HG02763 (cell line): Measurements from ENCODE around the gene SUV39H1.
A peak's percentile ranks its signal among the peaks of the same experiment; 100 is the strongest.

ENCODE experiments used
- ATAC-seq: cut with Tn5 transposase; IDR thresholded peaks from one replicate; pipeline ENCODE4 v1.9.1; 2021; ENCODE audit warnings: mild to moderate bottlenecking, moderate library complexity; ENCODE audit not compliant: unreplicated experiment

SUV39H1 gene

DNA sequence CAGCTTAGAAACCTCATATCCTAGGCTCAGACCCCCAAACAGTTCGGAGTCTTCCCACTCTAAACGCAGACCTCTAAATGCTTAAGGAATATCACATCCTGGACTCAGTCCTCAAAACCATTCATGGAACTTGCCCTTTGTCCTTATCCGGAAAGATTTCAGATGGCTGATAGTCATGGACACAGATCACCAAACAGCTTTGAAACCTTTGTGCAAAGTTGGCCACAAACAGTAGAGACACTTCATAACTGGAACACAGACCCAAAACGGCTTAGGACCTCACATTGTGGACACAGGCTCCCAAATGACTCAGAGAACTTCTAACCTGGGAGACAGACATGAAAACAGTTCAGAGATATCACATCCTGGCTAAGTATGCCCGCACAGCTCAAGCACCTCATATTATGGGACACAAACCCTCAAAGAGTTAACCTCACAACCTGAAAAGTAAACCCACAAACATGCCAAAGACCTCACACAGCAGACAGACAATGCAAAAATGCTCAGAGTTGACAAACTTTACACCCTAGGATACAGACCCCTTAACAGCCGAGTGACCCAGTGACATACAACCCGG lies 15.5 kb downstream of the SUV39H1 start:
- ATAC-seq = no peak

GRCh38 chrX:48713847-48714246 lies 17.3 kb downstream of the SUV39H1 start:
- no peak for ATAC-seq

DNA sequence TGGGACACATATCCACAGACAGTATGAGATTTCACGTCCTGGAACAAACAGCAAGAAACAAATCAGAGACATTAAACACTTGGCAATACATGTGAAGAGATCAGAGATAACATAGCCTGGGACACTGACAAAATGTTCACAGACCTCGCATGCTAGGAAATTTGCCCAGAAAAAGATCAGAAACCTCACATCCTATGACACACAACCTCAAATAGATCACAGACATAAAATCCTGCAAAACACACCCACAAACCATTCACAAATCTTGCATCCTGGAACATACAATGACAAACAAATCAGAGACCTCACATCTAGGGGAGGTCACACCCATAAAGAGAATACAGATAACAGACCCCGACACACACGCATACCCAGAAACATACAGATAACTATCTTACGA lies 18.0 kb downstream of the SUV39H1 start:
- no peak for ATAC-seq

DNA sequence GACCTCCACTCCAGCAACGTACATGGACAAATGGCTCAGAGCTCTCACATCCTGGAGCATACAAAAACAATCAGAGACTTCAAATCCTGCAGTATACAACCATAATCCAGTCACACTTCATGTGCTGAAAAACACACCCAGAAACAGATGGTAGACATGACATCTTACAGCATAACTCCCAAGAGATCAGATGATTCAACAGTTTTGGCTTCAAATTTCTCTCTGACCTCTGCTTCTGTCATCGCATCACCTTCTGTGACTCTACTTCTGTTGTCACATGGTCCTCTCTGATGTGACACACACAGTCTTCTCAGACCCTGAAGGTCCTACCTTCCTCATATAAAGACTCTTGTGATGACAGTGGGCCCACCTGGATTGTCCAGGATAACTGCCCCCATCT lies 18.5 kb downstream of the SUV39H1 start:
- no peak for ATAC-seq

DNA sequence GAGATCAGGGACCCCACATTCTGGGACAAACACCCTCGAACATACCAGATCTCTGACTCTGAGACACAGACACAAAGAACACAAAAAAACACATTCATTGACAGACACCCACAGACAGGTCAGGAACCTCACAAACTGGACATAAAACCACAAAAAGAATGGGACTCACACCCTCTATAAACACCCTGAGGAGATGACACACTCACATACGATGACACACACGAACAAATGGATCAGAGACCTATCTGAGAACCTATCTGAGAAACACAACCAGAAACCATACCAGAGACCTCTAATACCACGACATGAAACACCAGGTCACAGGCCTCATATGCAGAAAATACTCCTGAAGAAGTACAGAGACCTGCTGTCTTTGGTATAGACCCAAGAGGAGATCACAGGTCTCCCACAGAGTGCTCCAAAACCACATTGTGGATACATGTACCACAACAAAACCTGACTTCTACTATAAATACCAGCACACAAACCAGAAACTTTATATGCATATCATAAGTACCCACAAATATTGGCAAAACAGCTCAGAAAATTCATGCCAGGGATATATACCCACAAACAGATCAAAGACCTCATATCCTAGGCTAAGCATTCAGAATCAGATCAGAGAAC lies 19.5 kb downstream of the SUV39H1 start:
- no peak for ATAC-seq

DNA sequence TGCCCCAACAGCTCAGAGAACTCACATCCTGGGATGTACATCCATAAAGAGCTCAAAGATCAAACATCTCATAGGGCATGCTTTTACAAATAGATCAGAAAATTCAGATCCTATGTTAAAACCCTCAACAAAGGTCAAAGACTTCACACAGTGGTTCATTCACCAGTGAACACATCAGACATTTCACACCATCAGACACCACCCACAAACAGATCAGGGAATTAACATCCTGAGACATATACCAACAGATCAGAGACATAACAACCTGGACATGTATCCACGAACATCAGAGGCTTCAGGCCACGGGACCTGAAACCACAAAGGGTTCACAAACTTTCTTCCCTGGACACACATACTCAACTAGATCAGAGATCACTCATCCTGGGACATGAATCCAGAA lies 23.4 kb downstream of the SUV39H1 start:
- ATAC-seq = no peak

DNA sequence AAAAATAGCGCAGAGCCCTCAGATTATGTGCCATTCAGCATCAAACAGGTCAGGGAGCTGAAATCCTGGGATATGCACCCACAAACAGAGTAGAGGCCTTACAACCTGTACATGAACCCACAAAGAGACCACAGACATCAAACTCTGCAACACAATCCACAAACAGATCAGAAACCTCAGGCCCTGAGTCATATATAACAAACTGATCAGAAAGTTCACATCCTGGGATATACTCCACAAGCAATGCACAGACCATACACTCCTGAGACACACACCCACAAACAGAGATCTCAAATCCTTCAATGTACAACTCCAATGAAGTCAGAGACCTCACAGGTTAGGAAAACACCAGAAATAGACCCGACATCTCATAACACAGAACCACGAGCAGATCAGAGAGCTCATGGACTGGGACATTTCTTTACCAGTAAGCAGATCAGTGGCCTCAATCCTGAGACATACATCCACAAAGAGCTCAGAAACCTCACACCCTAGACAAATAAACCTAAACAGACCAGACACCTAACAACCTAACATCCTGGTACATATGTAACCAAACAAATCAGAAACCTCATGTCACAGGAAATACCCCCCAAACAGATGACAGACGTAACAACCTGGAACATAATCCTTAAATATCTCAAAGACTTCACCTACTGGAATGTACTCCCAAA lies 24.2 kb downstream of the SUV39H1 start:
- no peak for ATAC-seq

DNA sequence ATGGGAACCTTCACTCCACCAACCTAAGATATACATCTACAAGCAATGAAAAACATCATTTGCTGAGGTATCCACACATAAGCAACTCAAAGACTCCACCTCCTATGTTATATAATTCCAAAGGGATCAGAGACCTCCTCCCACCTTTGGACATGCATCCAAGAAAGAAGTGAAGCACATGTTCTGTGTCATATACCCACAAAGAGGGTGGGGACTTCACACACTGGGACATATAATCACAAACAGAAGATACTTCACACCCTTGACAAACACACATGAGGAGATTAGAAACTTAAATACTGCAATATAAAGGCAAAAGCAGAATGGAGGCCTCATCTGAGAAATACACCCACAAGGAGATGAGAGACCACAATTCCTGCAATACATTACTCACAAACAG lies 25.4 kb downstream of the SUV39H1 start:
- ATAC-seq = no peak

- no peak for ATAC-seq
Observed at GRCh38 chrX:48726596-48726995, 30.1 kb downstream of the SUV39H1 start.

DNA sequence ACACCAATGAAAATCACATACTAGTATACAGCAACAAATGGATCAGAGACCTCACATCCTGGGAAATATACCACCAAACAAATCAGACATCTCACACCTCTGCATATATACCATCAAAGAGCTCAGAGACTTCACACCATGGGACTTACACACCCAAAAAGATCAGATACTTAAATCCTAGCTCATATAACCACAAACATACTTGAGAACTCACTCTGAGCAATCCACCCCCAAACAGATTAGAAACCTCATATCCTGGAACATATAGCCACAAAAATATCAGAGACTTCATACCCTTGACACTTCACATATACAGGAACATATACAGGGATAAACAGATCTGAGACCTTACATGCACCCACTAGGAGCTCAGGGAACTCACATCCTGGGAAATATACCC lies 32.1 kb downstream of the SUV39H1 start:
- ATAC-seq = no peak

GRCh38 chrX:48736303-48736702 lies 39.8 kb downstream of the SUV39H1 start:
- no peak for ATAC-seq

- ATAC-seq = no peak
Observed at GRCh38 chrX:48736878-48737212, 40.3 kb downstream of the SUV39H1 start.

- peak; percentile 97 for ATAC-seq
Observed at GRCh38 chrX:48737213-48737938, 40.8 kb downstream of the SUV39H1 start.

GRCh38 chrX:48737940-48738339 lies 41.4 kb downstream of the SUV39H1 start:
- ATAC-seq = no peak

DNA sequence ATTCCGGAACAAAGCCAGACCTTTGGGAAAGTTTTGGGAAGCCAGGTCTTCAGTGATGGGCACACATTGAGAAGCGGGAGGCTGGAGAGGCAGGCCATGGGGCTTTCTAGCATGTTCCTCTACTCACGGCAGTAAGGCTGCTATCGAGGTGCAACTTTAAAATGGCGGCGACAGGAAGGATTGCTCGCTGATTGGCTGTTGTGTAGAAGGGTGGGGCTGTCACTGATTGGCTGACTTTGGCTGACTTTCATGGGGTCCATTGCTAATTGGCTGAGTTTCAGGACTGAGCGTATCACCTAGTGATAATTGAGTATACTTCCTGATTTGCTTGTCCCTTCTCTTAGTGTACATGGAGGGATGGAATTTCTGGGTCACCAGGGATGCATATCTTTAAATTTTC lies 45.3 kb downstream of the SUV39H1 start:
- ATAC-seq = no peak

DNA sequence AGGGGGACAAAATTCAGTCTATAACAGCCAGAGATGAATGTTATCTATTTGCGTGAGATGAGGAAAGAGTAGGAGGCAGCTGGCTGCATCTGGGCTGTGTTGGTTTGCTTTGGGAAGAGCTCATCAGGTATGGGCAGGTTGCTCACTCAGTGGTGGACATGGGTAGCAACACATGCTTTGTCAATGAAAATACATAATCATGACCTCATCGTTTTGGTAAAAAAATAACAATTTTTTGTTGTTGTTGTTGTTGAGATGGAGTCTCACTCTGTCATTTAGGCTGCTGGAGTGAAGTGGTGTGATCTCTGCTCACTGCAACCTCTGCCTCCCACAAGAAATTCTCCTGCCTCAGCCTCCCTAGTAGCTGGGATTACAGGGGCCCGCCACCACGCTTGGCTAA lies 48.7 kb downstream of the SUV39H1 start:
- no peak for ATAC-seq

GRCh38 chrX:48747415-48748016 lies 51.0 kb downstream of the SUV39H1 start:
- ATAC-seq = no peak

DNA sequence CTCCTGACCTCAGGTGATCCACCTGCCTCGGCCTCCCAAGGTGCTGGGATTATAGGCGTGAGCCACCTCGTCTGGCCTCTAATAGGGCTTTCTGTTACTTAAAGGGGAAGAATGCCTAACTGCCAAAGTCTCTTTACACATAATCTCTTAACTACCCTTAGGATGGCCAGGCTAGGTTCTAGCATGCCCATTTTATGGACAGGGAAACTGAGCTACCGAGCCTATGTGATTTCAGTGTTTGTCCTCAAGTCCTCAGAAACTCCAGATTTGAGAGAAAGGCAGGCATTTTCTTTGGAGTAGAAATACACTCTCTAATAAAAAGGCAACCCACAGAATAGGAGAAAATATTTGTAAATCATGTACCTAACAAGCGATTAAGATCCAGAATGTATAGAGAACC lies 52.6 kb downstream of the SUV39H1 start:
- ATAC-seq = no peak

- ATAC-seq = no peak
Observed at GRCh38 chrX:48751343-48751742, 54.8 kb downstream of the SUV39H1 start.

GRCh38 chrX:48752498-48752897 lies 56.0 kb downstream of the SUV39H1 start:
- ATAC-seq = no peak

- no peak for ATAC-seq
Observed at GRCh38 chrX:48753708-48754228, 57.2 kb downstream of the SUV39H1 start.
